Mucosa of gallbladder (tissue), 1 donor: Measurements from ENCODE around the gene CSK. TPM values are rescaled to one million over a fixed set of nuclear protein-coding genes. Genes with fewer than 3 reads are reported as not detected.
A peak's percentile ranks its signal among the peaks of the same experiment; 100 is the strongest.

ENCODE experiments used
- DNase-seq: peaks from one replicate; pipeline ENCODE4 v3.0.0-alpha.2; 2020; ENCODE audit warnings: low spot score
- total RNA-seq: library from RNA; stranded (reverse); gene quantifications from one replicate; pipeline ENCODE4 v1.2.1, GENCODE V29; 2021
- donor health status: DM: no; HTN: no; CAD: no.

CSK gene
- total RNA-seq, 1 donor from 2014 or later: 74.2 TPM

- no peak for DNase-seq
These were observed 44.5 kb downstream of the CSK start, which contains the start of gene CPLX3 for GRCh38 chr15:74826364-74826819. TSS of gene CPLX3 (plus strand) at chr15:74826627. CDS start at chr15:74826704, 77 bp downstream.

- DNase-seq: no peak
These were observed 45.0 kb downstream of the CSK start for GRCh38 chr15:74826921-74827320.

- no peak for DNase-seq
These were observed 45.7 kb downstream of the CSK start for GRCh38 chr15:74827614-74828013.

- DNase-seq: no peak
These were observed 47.0 kb downstream of the CSK start for GRCh38 chr15:74828835-74829234.

- DNase-seq: no peak
These were observed 47.6 kb downstream of the CSK start for GRCh38 chr15:74829486-74829885.

- DNase-seq: no peak
These were observed 48.1 kb downstream of the CSK start for GRCh38 chr15:74829991-74830390.

- DNase-seq: peak; percentile 34
These were observed 49.0 kb downstream of the CSK start for GRCh38 chr15:74830868-74831267.

GRCh38 chr15:74831813-74832495 lies 50.1 kb downstream of the CSK start:
- DNase-seq: no peak

- no peak for DNase-seq
These were observed 50.9 kb downstream of the CSK start for GRCh38 chr15:74832826-74833225.

- no peak for DNase-seq
These were observed 51.7 kb downstream of the CSK start for GRCh38 chr15:74833376-74834107.

- peak; percentile 37 for DNase-seq
These were observed 53.5 kb downstream of the CSK start for GRCh38 chr15:74835312-74835823.

- no peak for DNase-seq
These were observed 55.0 kb downstream of the CSK start for GRCh38 chr15:74836846-74837245.

- DNase-seq: no peak
These were observed 55.7 kb downstream of the CSK start for GRCh38 chr15:74837482-74838136.

- DNase-seq: no peak
These were observed 56.2 kb downstream of the CSK start for GRCh38 chr15:74838137-74838516.

GRCh38 chr15:74838746-74839525 lies 57.1 kb downstream of the CSK start:
- no peak for DNase-seq

- no peak for DNase-seq
These were observed 57.9 kb downstream of the CSK start for GRCh38 chr15:74839526-74840395.

- no peak for DNase-seq
These were observed 59.2 kb downstream of the CSK start for GRCh38 chr15:74840851-74841775.

GRCh38 chr15:74841891-74842373 lies 60.1 kb downstream of the CSK start:
- DNase-seq: no peak
